Measurements from ENCODE around the gene KIAA0513. TPM values are rescaled to one million over a fixed set of nuclear protein-coding genes. Genes with fewer than 3 reads are reported as not detected.

The KIAA0513 gene
- total RNA-seq, 4 donors from 2014 or later = 14.8 to 43.4 (median 28.5) TPM

GRCh38 chr16:85096921-85097320 is 69.3 kb downstream of the KIAA0513 start:
- Histone ChIP-seq H3K27me3 (peaks cover 42% of the 10 kb centered on the region), H3K36me3 (no peaks in the 10 kb centered on the region), H3K9me3 (no peaks in the 10 kb centered on the region), H3K4me3 (no peak overlapping the region), H3K27ac (no peak overlapping the region), H3K4me1 (no peaks in the 10 kb centered on the region)
- 81 to 82% methylated on average over 3 to 4 of the region's 9 CpGs for WGBS, 2 donors (ENCODE audit: low coverage in 1 of 2)
- ATAC-seq = no peak
- no peak for TF ChIP-seq POLR2A (IDR thresholded peaks at IDR 0.05)
- TF ChIP-seq POLR2AphosphoS5 (IDR thresholded peaks at IDR 0.05) = no peak
- TF ChIP-seq EP300 (IDR thresholded peaks at IDR 0.05) = no peak
- TF ChIP-seq CTCF (IDR thresholded peaks at IDR 0.05) = no peak

GRCh38 chr16:85098565-85098964 is 71.0 kb downstream of the KIAA0513 start:
- no peak overlapping the region for H3K4me3 ChIP-seq
- no peaks in the 10 kb centered on the region for H3K36me3 ChIP-seq
- peaks cover 42% of the 10 kb centered on the region for H3K27me3 ChIP-seq
- ATAC-seq = no peak
- 74% methylated on average over 8 of the region's 10 CpGs; no CpG with 5 or more reads in 1 of the 2 donors for WGBS, 2 donors (ENCODE audit: low coverage in 1 of 2)
- H3K27ac ChIP-seq = no peak overlapping the region
- no peaks in the 10 kb centered on the region for H3K4me1 ChIP-seq
- H3K9me3 ChIP-seq = no peaks in the 10 kb centered on the region
- no peak for TF ChIP-seq EP300 (IDR thresholded peaks at IDR 0.05)
- no peak for TF ChIP-seq POLR2A (IDR thresholded peaks at IDR 0.05)
- TF ChIP-seq POLR2AphosphoS5 (IDR thresholded peaks at IDR 0.05) = no peak
- no peak for TF ChIP-seq CTCF (IDR thresholded peaks at IDR 0.05)

- H3K27ac ChIP-seq = no peak overlapping the region
- WGBS, 2 donors (ENCODE audit: low coverage in 1 of 2) = 87 to 97% methylated on average over 5 of the region's 10 CpGs
- peaks cover 30% of the 10 kb centered on the region for H3K27me3 ChIP-seq
- no peaks in the 10 kb centered on the region for H3K9me3 ChIP-seq
- no peaks in the 10 kb centered on the region for H3K36me3 ChIP-seq
- TF ChIP-seq EP300 (IDR thresholded peaks at IDR 0.05) (no peak), POLR2AphosphoS5 (IDR thresholded peaks at IDR 0.05) (no peak), CTCF (IDR thresholded peaks at IDR 0.05) (no peak), POLR2A (IDR thresholded peaks at IDR 0.05) (no peak)
- H3K4me1 ChIP-seq = no peaks in the 10 kb centered on the region
- no peak for ATAC-seq
- no peak overlapping the region for H3K4me3 ChIP-seq
These were observed 72.7 kb downstream of the KIAA0513 start for GRCh38 chr16:85100265-85100664.

GRCh38 chr16:85101956-85102630 is 74.5 kb downstream of the KIAA0513 start:
- TF ChIP-seq POLR2AphosphoS5 (IDR thresholded peaks at IDR 0.05) (no peak), EP300 (IDR thresholded peaks at IDR 0.05) (no peak), CTCF (IDR thresholded peaks at IDR 0.05) (no peak), POLR2A (IDR thresholded peaks at IDR 0.05) (no peak)
- Histone ChIP-seq H3K4me1 (no peaks in the 10 kb centered on the region), H3K27ac (no peak overlapping the region), H3K4me3 (no peak overlapping the region), H3K9me3 (no peaks in the 10 kb centered on the region), H3K36me3 (no peaks in the 10 kb centered on the region), H3K27me3 (peaks cover 12% of the 10 kb centered on the region)
- WGBS, 2 donors (ENCODE audit: low coverage in 1 of 2) = 87 to 93% methylated on average over 3 to 10 of the region's 11 CpGs
- ATAC-seq = no peak
